HG02840 (cell line): ENCODE measurements around the gene ACADM.
"Not testable (repeated sequence)": the region's sequence is repeated elsewhere in the genome, so short reads cannot be mapped to it uniquely, and the experiment has no call there.

ENCODE experiments used
- ATAC-seq: cut with Tn5 transposase; IDR thresholded peaks from one replicate; pipeline ENCODE4 v1.9.1; 2021; ENCODE audit warnings: mild to moderate bottlenecking, moderate library complexity, moderate number of reproducible peaks; ENCODE audit not compliant: unreplicated experiment, low FRiP score

The ACADM gene

GRCh38 chr1:75791022-75791421, 66.5 kb downstream of the ACADM start:
- no peak for ATAC-seq

GRCh38 chr1:75792091-75792490, 67.6 kb downstream of the ACADM start:
- ATAC-seq = no peak

GRCh38 chr1:75794382-75794781, 69.9 kb downstream of the ACADM start:
- no peak for ATAC-seq

GRCh38 chr1:75795703-75796193, 71.2 kb downstream of the ACADM start:
- no peak for ATAC-seq

- no peak for ATAC-seq
Observed at GRCh38 chr1:75796376-75797272, 72.1 kb downstream of the ACADM start, which contains the start of gene MSH4. Gene MSH4 (plus strand): TSS chr1:75796882. CDS start chr1:75796986, 104 bp downstream.

- ATAC-seq = no peak
Observed at GRCh38 chr1:75797273-75797588, 72.7 kb downstream of the ACADM start.

- no peak for ATAC-seq
Observed at GRCh38 chr1:75797606-75798216, 73.2 kb downstream of the ACADM start.

- not testable (repeated sequence) for ATAC-seq
Observed at GRCh38 chr1:75801480-75801879, 77.0 kb downstream of the ACADM start.

- no peak for ATAC-seq
Observed at GRCh38 chr1:75808921-75809320, 84.4 kb downstream of the ACADM start.

GRCh38 chr1:75810113-75810512, 85.6 kb downstream of the ACADM start:
- not testable (repeated sequence) for ATAC-seq

- no peak for ATAC-seq
Observed at GRCh38 chr1:75811211-75811981, 86.9 kb downstream of the ACADM start.

- no peak for ATAC-seq
Observed at GRCh38 chr1:75812065-75812464, 87.6 kb downstream of the ACADM start.
